HG03571 (cell line): ENCODE results near the gene TPBGL.
A peak's percentile ranks its signal among the peaks of the same experiment; 100 is the strongest.

Experiments used
- ATAC-seq: cut with Tn5 transposase; IDR thresholded peaks from one replicate; pipeline ENCODE4 v1.9.1; 2021; ENCODE audit not compliant: unreplicated experiment

The TPBGL gene

GRCh38 chr11:75208446-75208845, 32.1 kb upstream of the TPBGL start:
- ATAC-seq, result no peak

- no peak for ATAC-seq
Measured at GRCh38 chr11:75212411-75212810, 28.2 kb upstream of the TPBGL start.

GRCh38 chr11:75214411-75214821, 26.2 kb upstream of the TPBGL start:
- no peak for ATAC-seq

GRCh38 chr11:75214843-75215242, 25.7 kb upstream of the TPBGL start:
- no peak for ATAC-seq

- no peak for ATAC-seq
Measured at GRCh38 chr11:75219869-75220268, 20.7 kb upstream of the TPBGL start.

- no peak for ATAC-seq
Measured at GRCh38 chr11:75223954-75224643, 16.5 kb upstream of the TPBGL start.

- no peak for ATAC-seq
Measured at GRCh38 chr11:75225794-75226193, 14.8 kb upstream of the TPBGL start.

- ATAC-seq, result no peak
Measured at GRCh38 chr11:75229466-75229865, 11.1 kb upstream of the TPBGL start.

- ATAC-seq, result no peak
Measured at GRCh38 chr11:75230621-75231020, 10.0 kb upstream of the TPBGL start.

GRCh38 chr11:75233754-75234172, 6.8 kb upstream of the TPBGL start:
- ATAC-seq, result no peak

GRCh38 chr11:75236062-75236461, 4.5 kb upstream of the TPBGL start:
- no peak for ATAC-seq

GRCh38 chr11:75237050-75237449, 3.5 kb upstream of the TPBGL start:
- no peak for ATAC-seq

GRCh38 chr11:75238595-75239440, 1.8 kb upstream of the TPBGL start:
- ATAC-seq, result no peak

GRCh38 chr11:75239531-75240290, 863 bp upstream of the TPBGL start:
- no peak for ATAC-seq

- ATAC-seq, result peak; percentile 69
Measured at GRCh38 chr11:75241036-75241905, 697 bp downstream of the TPBGL start.

- no peak for ATAC-seq
Measured at GRCh38 chr11:75241906-75242644, 1.5 kb downstream of the TPBGL start.

GRCh38 chr11:75242722-75243600, 2.4 kb downstream of the TPBGL start:
- no peak for ATAC-seq

- no peak for ATAC-seq
Measured at GRCh38 chr11:75244052-75244814, 3.7 kb downstream of the TPBGL start.
